Measurements from ENCODE around the gene FOXG1. TPM values are rescaled to one million over a fixed set of nuclear protein-coding genes. Genes with fewer than 3 reads are reported as not detected.

FOXG1 gene
- total and polyA plus RNA-seq, 9 of the 15 experiments (the other 6 are each of a cell fraction or from before 2014, with no cell fraction given) = 0.56 to 3.7 (median 0.85) TPM

GRCh38 chr14:28784096-28785048 is 17.8 kb downstream of the FOXG1 start:
- no peak overlapping the region for H2AFZ ChIP-seq (ENCODE audit: low read depth, low read length)
- H4K20me1 ChIP-seq (replicated peaks; ENCODE audit: control insufficient read depth, insufficient read depth, low read length) = no peaks in the 10 kb centered on the region
- no peak overlapping the region for H3K27ac ChIP-seq (ENCODE audit: extremely low read depth, low read depth, low read length)
- no peaks in the 10 kb centered on the region for H3K9me1 ChIP-seq (ENCODE audit: control insufficient read depth, insufficient read depth, low read length)
- H3K79me2 ChIP-seq (ENCODE audit: control insufficient read depth, insufficient read depth, low read length) = no peaks in the 10 kb centered on the region
- ChIA-PET POLR2A (no interaction called here), CTCF (ENCODE audit: low intra/inter-chr PET ratio) (no interaction called here)
- H3K9ac ChIP-seq (ENCODE audit: insufficient read depth in 1 of 2, low read depth in 2 of 2, low read length in 2 of 2) = no peak overlapping the region
- WGBS (ENCODE audit: insufficient coverage, low coverage, missing lambda C conversion rate) = 8% methylated on average over 15 of the region's 16 CpGs
- H3K4me2 ChIP-seq (ENCODE audit: insufficient read depth, low read length) = no peak overlapping the region
- no peaks in the 10 kb centered on the region for H3K36me3 ChIP-seq (ENCODE audit: control insufficient read depth, insufficient read depth, low read length)
- H3K4me3 ChIP-seq = no peak overlapping the region
- BruUV-seq (replicated peaks) = no TSS peak
- TF ChIP-seq, protein P1, sequence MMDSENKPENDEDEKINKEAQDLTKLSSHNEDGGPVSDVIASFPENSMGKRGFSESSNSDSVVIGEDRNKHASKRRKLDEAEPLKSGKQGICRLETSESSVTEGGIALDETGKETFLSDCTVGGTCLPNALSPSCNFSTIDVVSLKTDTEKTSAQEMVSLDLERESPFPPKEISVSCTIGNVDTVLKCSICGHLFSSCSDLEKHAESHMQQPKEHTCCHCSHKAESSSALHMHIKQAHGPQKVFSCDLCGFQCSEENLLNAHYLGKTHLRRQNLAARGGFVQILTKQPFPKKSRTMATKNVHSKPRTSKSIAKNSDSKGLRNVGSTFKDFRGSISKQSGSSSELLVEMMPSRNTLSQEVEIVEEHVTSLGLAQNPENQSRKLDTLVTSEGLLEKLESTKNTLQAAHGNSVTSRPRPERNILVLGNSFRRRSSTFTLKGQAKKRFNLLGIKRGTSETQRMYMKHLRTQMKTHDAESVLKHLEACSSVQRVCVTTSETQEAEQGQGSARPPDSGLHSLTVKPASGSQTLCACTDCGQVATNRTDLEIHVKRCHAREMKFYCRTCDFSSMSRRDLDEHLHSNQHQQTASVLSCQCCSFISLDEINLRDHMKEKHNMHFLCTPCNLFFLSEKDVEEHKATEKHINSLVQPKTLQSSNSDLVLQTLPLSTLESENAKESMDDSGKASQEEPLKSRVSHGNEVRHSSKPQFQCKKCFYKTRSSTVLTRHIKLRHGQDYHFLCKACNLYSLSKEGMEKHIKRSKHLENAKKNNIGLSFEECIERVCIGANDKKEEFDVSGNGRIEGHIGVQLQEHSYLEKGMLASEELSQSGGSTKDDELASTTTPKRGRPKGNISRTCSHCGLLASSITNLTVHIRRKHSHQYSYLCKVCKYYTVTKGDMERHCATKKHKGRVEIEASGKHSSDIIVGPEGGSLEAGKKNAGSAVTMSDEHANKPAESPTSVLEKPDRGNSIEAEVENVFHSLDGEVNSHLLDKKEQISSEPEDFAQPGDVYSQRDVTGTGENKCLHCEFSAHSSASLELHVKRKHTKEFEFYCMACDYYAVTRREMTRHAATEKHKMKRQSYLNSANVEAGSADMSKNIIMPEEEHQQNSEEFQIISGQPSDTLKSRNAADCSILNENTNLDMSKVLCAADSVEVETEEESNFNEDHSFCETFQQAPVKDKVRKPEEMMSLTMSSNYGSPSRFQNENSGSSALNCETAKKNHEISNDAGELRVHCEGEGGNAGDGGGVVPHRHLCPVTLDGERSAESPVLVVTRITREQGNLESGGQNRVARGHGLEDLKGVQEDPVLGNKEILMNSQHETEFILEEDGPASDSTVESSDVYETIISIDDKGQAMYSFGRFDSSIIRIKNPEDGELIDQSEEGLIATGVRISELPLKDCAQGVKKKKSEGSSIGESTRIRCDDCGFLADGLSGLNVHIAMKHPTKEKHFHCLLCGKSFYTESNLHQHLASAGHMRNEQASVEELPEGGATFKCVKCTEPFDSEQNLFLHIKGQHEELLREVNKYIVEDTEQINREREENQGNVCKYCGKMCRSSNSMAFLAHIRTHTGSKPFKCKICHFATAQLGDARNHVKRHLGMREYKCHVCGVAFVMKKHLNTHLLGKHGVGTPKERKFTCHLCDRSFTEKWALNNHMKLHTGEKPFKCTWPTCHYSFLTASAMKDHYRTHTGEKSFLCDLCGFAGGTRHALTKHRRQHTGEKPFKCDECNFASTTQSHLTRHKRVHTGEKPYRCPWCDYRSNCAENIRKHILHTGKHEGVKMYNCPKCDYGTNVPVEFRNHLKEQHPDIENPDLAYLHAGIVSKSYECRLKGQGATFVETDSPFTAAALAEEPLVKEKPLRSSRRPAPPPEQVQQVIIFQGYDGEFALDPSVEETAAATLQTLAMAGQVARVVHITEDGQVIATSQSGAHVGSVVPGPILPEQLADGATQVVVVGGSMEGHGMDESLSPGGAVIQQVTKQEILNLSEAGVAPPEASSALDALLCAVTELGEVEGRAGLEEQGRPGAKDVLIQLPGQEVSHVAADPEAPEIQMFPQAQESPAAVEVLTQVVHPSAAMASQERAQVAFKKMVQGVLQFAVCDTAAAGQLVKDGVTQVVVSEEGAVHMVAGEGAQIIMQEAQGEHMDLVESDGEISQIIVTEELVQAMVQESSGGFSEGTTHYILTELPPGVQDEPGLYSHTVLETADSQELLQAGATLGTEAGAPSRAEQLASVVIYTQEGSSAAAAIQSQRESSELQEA (IDR thresholded peaks at IDR 0.05; ENCODE audit: low read depth) = no peak
- TF ChIP-seq CBX8 (IDR thresholded peaks at IDR 0.05; ENCODE audit: borderline replicate concordance, extremely low read depth, low read depth, low read length, poor library complexity, severe bottlenecking) (no peak), ZNF79 (CRISPR knock-in tag; IDR thresholded peaks at IDR 0.05; ENCODE audit: low read depth) (no peak), KLF10 (CRISPR knock-in tag; IDR thresholded peaks at IDR 0.05) (no peak), PTRF (tag; IDR thresholded peaks at IDR 0.05) (no peak), KDM2B (CRISPR knock-in tag; IDR thresholded peaks at IDR 0.05) (no peak), NCOR1 (IDR thresholded peaks at IDR 0.05) (no peak), ZNF764 (CRISPR knock-in tag; IDR thresholded peaks at IDR 0.05; ENCODE audit: low read depth) (no peak), DNMT1 (IDR thresholded peaks at IDR 0.05) (no peak), HDAC1 (IDR thresholded peaks at IDR 0.05) (no peak), CHD2 (IDR thresholded peaks at IDR 0.05; ENCODE audit: low read depth, low read length) (no peak), ZZZ3 (IDR thresholded peaks at IDR 0.05) (no peak), MTA1 (IDR thresholded peaks at IDR 0.05; ENCODE audit: borderline replicate concordance) (no peak)
- TF ChIP-seq, protein P2, sequence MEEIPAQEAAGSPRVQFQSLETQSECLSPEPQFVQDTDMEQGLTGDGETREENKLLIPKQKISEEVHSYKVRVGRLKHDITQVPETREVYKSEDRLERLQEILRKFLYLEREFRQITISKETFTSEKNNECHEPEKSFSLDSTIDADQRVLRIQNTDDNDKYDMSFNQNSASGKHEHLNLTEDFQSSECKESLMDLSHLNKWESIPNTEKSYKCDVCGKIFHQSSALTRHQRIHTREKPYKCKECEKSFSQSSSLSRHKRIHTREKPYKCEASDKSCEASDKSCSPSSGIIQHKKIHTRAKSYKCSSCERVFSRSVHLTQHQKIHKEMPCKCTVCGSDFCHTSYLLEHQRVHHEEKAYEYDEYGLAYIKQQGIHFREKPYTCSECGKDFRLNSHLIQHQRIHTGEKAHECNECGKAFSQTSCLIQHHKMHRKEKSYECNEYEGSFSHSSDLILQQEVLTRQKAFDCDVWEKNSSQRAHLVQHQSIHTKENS (CRISPR knock-in tag; IDR thresholded peaks at IDR 0.05) = no peak
- intact Hi-C loops (cut with micrococcal nuclease) = no loop called here
- in situ Hi-C loops (cut with MboI) = no loop called here
- DNase-seq (ENCODE audit: extremely low read depth in 1 of 4, low spot score in 3 of 4) = no peak
- no peak for FAIRE-seq
- no peaks in the 10 kb centered on the region for H3K4me1 ChIP-seq (replicated peaks in 1 of 2; ENCODE audit: control insufficient read depth in 2 of 2, insufficient read depth in 2 of 2, low read length in 2 of 2)
- no peaks in the 10 kb centered on the region for H3K9me3 ChIP-seq (replicated peaks; ENCODE audit: control insufficient read depth, insufficient read depth, low read depth, low read length)
- no peaks in the 10 kb centered on the region for H3K27me3 ChIP-seq (ENCODE audit: control insufficient read depth in 2 of 2, insufficient read depth in 2 of 2, low read length in 2 of 2)
- ATAC-seq = no peak
